Daoy (cell line): Measurements from ENCODE around the gene CDKN1B. TPM values are rescaled to one million over a fixed set of nuclear protein-coding genes. Genes with fewer than 3 reads are reported as not detected.
"Not testable (repeated sequence)": the region's sequence is repeated elsewhere in the genome, so short reads cannot be mapped to it uniquely, and the experiment has no call there.

Experiments used
- DNase-seq: peaks from one replicate; pipeline ENCODE4 v3.0.0-alpha.2; 2015; ENCODE audit warnings: low read depth
- total RNA-seq: library from RNA; depleted of rRNA; stranded (reverse); fragments of >200 nt; shearing (Covaris generic); gene quantifications from 2 replicates; pipeline ENCODE4 v1.2.3, GENCODE V29; 2014

CDKN1B gene
- total RNA-seq, 1 experiment from 2014 or later: 29.7 TPM

DNA sequence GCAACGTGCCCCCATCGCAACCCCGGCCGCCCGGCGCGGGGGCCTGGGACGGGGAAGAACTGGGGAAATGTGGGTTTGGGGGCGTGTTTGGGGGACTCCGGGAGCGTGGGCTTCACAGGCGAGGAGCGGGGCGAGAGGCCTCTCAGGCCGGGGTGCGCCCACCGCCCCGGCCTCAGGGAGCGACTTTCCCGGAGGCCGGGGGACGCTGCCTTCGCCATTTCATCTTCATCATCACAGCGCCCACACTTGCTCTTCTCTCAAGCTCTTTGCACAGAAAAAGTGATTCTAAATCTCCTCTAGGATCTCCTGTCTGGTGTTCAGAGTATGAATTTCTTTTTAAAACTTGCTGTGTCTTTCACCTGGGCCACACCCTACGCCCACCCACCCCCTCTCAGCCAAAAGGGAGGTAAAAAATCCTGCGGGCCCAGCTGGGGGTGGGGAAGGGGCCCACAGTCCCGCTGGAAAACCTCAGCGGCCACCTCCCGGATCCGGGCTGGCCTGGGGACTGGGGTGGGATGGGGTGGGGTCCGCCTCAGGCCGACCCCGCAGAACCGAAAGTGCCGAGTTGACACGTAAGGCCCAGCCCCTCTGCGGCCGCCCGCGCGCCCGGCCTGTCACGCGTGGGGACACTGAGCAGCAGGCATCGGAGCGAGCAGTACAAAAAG lies 7.4 kb downstream of the CDKN1B start:
- peak; percentile 22 for DNase-seq

DNA sequence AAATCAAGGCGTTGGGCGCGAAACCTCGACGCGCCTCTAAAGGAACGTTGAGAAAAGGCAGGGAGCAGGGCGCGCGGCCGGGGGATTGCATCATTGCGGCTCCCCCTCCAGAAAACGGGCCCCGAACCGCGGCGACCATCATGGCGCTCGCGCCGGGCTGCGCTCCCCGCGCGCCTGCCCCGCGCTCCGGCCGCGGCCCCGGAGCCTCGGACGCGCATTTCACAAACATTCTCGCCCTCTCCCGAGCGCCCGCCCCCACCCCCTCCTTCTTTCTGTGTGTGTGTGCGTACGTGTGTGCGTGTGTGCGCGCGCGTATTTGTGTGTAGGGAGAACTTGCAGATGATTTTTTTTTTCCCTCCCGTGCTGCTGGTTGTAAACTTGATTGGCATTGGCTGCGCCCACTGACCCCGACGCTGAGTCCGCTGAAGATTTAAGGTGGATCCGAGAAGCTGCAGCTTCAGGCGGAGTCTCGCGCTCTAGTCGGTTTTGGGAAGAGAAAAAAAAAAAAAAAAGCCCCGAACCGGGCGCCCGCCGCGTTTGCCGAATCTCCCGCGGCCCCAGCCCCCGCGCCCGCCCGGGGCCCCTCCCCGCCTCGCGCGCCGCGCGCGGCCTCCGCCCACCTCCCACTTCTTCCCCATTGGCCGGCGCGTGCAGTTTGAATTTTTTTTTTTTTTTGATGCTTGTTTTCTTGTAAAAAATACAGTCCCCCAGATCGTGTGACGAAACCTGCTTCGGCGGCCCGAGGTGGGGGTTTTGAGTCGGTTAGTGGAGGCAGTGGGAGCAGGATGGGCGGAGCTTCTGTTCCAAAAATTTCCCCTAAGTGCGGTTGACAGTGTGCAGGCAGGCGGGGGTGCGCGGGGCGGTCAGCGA lies 8.2 kb downstream of the CDKN1B start:
- peak; percentile 99 for DNase-seq

DNA sequence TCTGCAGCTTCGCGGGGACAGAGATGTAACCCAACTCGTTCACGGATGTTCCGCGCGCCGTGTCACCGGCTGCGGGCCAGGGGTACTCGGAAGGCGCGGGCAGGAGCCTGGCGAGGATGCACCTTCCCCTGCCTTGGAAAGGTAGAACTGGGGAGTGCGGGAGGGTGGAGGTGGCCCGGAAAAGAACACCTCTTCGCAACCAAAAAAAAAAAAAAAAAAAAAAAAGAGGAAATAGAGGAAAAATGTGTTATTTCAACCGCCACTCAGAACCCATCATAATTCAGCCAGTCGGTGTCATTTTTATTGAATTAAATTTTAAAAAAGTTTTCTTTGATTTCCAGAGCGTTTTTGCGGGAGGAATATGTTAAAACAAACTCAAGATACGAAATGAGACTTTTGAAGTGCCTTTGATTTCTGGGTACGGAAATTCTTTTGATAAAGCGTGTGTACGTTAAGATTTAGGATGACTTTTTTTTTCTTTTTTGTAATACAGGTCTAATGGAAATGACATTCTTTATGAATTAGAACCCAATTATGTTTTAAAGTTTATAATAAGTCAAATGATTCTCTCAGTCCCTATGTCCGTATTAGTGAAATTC lies 8.9 kb downstream of the CDKN1B start:
- DNase-seq: no peak

DNA sequence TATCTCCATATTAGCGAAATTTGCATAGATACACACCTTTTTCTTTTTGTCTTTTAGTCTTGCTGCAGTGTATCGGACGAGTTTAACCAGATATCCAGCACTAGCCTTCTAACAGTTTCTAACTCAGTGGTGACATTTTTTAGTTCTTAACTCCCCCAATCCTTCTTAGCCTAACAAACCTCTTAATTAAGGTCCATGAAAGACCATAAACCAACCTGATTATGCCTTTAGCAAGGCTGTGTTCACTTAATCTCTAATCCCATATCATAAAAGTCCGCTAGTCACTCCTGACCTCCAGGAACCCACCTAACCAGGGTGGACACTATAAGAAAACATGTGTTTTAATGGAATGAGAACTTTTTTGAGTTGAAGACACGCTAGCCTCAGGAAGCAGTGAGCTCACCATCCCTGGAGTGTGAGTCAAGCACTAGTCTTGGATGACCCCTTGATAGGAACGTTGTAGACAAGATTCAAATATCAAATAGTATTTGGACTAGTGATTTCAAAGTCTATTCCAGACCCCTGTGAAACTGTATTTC lies 9.5 kb downstream of the CDKN1B start:
- DNase-seq: peak; percentile 88

DNA sequence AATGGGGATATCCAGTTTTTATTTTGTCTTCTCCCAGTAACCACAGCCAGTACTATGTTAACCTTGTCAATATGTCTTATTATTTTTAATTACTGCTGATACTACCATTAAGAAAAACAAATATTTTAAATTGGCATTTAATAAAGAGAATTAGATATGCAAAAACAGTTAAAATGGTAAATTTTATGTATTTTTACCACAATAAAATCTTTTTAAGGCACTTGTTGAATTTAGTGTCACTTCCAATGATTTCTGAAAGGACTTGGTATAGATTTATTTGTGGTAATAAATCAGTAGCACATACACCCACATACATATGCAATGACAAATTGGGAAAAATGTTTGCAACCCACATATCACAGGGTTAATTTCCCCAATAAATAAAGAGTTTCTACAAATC lies 14.0 kb downstream of the CDKN1B start:
- DNase-seq: no peak

DNA sequence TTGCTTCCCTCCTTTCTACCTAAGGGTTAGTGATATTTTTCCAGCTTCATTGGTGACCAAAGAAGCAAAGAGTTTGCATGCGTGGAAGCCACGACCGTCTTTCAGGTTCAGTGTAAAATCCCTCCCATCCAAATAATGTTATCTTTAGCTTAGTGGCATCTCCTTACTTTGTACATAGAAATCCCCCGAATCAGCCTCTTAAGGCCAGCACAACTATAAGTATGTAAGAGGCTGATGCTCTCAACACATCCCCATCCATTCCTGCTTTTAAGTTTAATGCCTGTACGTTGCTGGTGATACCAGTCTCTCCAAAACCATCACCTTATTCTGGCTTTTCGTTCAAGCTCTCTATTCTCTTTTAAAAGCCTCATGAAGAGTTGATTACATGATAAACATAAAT lies 14.6 kb downstream of the CDKN1B start:
- no peak for DNase-seq

DNA sequence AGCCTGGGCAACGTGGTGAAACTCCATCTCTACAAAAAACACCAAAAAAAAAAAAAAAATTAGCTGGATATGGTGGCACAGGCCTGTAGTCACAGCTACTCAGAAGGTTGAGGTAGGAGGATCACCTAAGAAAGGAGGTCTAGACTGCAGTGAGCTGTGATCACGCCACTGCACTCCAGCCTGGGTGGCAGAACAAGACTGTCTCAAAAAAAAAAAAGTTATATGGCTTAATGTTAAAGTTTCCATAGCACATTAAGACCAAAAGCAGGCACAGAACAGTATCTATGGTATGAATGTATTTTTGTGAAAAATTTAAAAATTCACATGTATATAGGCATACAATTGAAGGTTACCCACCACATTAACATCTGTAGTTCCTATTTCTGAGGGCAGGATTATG lies 15.9 kb downstream of the CDKN1B start:
- no peak for DNase-seq

DNA sequence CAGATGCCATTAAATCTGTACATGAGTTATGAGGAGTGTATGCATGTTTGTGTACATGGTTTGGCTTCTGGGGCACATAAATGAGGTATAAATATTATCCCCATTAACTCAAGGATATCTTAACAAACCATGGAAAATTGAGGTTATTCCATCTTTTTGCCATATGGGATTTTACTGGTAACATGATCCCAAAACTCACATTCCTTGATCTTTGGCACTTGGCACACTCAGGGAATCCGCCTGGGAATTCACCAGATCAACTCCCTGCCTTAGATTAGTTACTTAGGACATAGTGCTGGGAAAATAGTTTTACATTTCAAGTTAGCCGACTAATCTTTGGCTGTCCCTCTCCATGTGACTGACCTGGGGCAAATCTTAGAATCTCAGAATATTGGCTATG lies 16.9 kb downstream of the CDKN1B start:
- no peak for DNase-seq

DNA sequence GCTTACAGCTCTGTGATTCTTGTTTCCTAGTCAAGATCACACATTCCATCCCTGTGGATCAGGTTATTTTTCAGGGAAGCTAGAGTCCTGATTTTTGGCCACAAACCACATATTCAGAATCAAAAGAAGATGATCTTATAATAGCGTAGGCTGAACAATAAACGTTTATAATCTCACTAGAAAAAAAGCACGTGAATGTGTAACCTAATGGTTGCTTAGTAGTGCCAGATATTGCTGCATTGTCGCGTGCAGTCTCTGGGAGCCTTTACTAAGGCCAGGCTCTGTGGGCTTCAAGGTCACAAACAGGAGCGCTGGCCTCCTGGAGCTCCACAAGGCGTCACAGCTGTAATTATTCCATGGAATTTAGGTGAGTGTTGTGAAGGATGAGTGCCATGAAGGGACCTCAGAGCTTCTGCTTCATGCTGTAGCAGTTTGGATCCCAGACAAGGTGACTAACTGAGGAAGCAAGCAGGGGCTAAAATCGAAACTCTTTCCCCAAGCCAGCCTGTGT lies 17.4 kb downstream of the CDKN1B start:
- DNase-seq: no peak

DNA sequence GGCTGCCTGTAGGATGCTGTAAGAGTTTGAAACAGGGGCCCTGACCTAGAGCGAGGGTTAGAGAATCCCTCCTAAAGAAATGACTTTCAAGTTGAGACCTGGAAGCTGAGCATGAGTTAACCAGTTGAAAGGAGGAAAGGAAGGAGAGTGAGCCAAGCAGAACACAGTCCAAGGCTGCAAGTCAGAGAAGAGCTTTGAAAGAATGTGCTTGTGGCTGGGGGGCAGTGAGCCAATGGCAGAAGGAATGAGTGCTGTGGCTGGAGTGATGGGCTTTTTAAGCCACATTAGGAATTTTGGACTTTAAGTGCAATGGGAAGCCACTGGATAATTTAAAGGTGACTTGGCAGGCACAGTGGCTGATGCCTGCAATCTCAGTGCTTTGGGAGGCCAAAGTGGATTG lies 18.1 kb downstream of the CDKN1B start:
- no peak for DNase-seq

DNA sequence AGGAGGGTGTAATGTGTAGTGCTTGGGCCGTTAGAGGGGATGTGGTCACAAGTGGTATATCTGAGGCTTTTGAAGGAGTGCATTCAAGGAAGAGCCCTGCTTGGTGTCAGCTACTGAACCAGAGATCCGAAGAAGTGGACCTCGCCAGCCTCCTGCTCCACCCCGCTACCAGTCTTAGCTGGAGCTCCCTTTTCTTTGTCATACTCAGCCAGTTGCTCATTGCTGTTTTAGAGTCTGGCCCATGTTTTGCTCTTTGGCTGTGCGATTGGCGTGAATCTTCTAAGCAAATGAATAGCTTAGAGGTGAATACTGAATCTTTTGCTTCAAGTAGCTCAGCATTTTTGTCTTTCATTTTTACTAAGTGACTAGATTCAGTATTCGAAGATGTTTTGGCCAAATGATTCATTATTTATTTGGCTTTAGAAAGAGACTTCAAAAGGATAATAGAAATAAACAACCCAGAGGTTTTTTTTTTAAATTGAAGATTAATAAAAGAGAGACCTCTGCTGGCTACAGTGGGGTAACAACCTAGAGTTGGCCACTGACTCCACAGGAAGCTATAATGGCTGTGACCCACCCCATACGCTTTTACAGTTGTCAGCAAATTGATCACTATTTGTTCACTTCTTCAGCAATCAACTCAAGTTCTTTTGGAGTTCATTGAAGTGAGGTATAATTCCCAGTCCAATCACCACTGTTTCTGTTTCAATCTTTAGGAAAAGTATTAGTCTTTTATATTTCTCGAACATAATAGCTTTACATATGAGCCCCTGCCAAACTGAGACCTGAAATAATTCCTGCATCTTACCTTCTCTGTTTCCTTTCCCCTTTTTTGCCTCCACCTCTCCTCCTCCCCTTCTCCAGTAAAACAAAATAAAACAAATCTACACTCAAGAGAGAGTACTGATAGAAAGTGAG lies 19.9 kb downstream of the CDKN1B start:
- peak; percentile 36 for DNase-seq

DNA sequence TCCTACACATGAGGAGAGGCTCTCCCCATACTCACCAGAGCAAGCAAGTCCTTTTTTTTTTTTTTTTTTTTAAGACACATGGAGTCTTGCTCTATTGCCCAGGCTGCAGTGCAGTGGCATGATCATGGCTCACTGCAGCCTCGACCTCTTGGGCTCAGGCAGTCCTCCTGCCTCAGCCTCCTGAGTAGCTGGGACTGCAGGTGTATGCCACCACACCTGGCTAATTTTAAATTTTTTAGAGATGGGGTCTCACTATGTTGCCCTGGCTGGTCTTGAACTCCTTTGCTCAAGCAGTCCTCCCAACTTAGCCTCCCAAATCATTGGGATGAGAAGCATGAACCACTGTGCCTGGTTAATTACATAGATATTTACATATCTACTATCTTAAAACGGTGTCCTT lies 21.0 kb downstream of the CDKN1B start:
- DNase-seq: not testable (repeated sequence)

DNA sequence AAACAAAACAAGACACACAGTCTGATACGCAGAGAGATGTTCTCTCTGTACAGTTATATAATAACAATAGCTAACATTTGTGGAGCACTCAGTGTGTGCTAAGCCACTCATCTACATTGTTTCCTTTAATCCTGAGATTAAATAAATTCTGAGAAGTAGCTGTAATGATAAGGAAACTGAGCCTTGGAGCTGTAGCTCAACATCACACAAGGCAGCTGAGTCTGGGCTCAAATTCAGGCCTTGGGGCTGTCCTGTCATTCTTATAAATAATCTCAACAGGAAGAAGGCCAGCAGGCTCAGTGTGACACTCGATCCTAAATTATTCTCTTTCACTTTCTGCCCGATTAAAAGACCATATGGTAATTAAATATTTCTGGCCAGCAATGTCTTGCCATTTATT lies 24.5 kb downstream of the CDKN1B start:
- no peak for DNase-seq

DNA sequence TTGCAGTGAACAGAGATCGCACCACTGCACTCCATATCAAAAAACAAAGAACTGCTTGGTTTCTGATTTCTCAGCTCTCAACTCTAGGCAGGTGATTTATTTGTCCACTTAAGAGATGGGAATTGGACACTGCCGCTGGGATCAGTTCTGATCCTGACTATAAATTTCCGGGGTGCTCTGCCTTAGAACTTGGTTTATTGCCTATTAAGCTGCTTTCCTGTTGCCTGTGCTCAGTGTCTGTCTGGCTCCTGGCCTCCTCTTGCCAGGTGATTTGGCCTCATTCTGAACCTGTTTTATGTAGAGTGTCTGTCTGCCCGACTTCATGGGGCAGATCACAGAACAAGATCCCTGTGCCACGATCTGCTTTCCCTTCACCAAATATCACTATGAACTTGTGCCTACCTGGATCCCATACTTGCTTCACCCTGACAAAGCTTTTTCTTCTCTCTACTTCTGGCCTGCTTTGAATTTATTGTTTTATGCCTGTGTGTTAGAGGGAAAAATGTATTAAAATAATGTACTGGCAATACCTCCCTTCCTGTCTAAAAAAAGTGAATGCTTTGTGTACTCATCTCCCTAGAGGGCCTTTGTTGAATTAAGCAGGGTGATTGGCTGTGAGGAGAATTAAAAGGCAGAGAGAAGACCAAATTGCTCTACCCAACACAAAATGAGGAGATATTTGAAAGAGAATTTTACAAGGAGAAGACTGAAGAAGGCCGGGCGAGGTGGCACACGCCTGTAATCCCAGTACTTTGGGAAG lies 27.6 kb downstream of the CDKN1B start:
- DNase-seq: no peak

DNA sequence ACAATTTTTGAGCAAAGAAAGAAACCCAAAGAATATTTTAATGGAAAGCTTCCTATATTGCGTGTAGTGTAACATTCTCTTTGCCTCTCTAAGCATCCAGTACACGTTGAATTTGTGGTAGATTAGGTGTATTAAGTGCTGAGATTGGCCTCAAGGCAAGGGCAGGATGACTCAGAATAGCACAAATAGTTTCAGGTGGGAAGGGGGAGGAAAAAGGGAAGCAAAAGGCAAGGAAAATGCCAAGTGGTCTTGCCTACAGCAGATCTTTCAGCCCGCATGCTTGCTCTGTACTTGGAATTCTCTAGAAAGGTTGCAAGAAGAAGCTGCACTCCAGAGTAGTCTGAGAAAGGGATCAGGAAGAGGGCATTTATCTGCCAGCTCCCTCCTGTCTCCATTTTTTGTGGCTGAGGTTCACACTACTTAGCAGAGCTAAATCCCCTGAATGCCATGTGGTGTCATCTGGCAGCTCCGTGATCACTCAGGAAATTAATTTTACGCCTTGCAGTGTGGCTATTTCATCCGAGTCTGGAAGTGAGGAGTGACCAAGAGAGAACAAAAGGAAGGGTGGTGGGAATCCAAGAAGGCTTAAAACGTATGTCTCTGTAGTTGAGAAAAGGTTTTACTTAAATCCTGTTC lies 28.5 kb downstream of the CDKN1B start:
- DNase-seq: peak; percentile 46

DNA sequence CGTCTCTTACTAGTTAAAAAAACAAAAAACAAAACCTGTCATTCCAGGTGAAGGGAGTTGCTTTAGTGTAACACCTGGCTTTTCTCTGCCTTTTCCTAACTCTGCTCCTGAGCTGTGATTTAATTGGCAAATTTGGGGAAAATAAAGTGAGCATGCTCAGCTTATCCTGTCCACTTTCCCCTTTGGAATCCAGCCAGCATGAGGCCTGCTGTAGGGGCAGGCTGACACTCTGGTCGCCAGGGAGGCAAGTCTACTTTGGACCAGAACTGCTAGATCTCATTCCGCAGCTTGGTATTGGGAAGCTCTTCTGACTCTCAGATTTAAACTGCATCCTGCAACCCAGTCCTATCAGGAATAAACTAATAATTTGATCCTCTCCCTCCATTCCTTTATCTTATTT lies 30.1 kb downstream of the CDKN1B start:
- DNase-seq: no peak

DNA sequence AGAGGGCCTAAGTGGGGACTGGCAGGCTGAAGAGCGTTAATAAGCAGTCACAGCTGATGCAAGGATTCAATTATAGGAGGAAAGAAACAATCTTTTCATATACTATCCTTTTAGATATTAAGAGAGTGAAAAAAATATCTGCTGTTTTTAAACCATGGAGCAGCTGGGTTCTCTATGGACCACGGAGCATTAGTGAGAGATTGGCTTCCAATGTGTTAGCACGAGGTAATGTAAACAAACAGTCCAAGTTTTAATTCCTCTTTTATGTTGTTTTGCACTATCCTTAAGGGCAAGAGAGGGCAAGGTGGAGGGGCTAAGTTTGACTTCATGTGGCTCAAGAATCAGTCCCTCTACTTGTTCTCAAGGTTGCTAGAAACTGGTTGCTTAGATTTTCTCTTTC lies 30.9 kb downstream of the CDKN1B start:
- DNase-seq: no peak

DNA sequence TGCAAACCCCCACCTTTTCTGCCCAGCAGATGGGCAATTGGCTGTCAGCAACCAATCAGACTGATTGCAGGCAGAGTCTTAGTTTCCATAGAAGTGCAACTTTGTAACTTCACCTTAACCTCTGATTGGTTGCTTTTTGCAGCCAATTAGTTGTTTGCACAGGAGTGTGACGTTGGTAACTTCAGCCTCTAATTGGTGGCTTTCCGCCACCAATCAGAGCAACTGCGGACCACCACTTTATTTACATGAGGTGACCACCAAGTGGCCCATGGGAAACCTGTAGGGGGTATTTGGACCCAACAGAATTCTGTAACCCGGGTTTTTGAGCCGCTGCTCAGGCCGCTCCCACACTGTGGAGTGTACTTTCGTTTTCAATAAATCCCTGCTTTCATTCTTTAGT lies 32.3 kb downstream of the CDKN1B start:
- peak; percentile 84 for DNase-seq

DNA sequence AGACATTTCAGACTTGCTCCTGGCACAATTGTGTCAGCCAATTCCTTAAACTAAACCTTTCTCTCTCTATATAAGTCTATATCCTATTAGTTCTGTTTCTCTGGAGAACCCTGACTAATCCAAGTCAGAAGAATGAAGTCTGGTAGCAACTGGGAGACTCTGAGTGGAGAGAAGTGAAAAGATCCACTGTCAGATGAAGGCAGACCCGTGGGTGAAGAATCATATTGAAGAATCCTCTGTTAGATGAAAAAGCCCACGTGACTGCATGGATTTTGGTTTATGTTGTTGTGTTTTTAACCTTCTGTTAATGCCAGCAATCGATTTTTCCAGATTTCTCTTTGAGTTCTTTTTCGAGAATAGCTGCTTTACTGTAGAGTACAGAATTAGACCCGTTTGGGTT lies 38.8 kb downstream of the CDKN1B start:
- no peak for DNase-seq

DNA sequence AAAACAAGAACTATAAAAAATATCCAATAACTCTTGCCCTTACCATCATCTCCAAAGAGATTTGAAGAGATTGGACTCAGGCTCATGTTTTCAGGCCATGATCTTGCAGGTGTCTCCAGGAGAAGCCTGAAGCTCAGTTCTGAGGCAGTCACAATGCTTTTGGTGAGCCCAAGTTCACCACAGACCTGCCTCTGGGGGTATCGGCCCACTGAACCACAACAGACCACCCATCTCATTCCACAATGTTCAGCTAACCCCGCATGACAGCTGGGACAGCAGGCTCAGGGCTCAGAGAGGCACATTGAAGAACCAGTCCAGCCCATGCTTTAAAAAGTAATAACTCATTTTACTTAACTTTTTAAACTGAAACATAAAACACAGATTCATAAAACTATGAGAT lies 40.0 kb downstream of the CDKN1B start:
- DNase-seq: no peak
